Psoas muscle (tissue), 8 donors: Measurements from ENCODE around the gene PGAP2. TPM values are rescaled to one million over a fixed set of nuclear protein-coding genes. Genes with fewer than 3 reads are reported as not detected.

Experiments used
- ATAC-seq, 4 donors: fragments of 200-7000 bp; cut with Tn5 transposase; one replicate each; pipeline ENCODE4 v1.9.1; 2020; ENCODE audit warnings: moderate library complexity in 3 of 4, mild to moderate bottlenecking in 2 of 4
- DNase-seq, 2 donors: peaks; one replicate each; pipeline ENCODE4 v3.0.0-alpha.2; 2020
- H3K27ac ChIP-seq: fragments of 200-600 bp; one replicate; pipeline ENCODE4 v1.8.0; 2022
- H3K27me3 ChIP-seq, 3 donors: fragments of 200-600 bp in 1 of 3; one replicate each; pipeline versions ENCODE4 v1.6.1 to v1.8.0; 2013 to 2022; ENCODE audit warnings: low read length in 2 of 3, mild to moderate bottlenecking in 2 of 3, moderate library complexity in 1 of 3; ENCODE audit not compliant: insufficient read depth in 3 of 3
- H3K36me3 ChIP-seq, 2 donors: fragments of 200-600 bp in 1 of 2; one replicate each; pipeline versions ENCODE4 v1.6.1 to v1.8.0; 2013 to 2022; ENCODE audit warnings: low read depth in 1 of 2, mild to moderate bottlenecking in 1 of 2, moderate library complexity in 1 of 2; ENCODE audit not compliant: insufficient read depth in 1 of 2
- H3K4me1 ChIP-seq: fragments of 200-600 bp; one replicate; pipeline ENCODE4 v1.8.0; 2022
- H3K4me3 ChIP-seq: fragments of 200-600 bp; one replicate; pipeline ENCODE4 v1.8.0; 2022; ENCODE audit warnings: mild to moderate bottlenecking
- H3K9me3 ChIP-seq: fragments of 200-600 bp; one replicate; pipeline ENCODE4 v1.8.0; 2022
- WGBS, 3 donors: extraction: QIAGEN DNeasy Blood & Tissue Kit; methylation state at CpG; one replicate each; pipeline versions ENCODE4 v1.1.6 to v1.1.7; 2013; 5-methylcytosine and 5-hydroxymethylcytosine counted together
- intact Hi-C, 2 donors: fragments of 100-400 bp; cut with DNase I; formaldehyde crosslinking; loops; one replicate each; pipeline versions ENCODE4 v1.11.0 to v1.14.2; 2022
- polyA plus RNA-seq, 3 donors: library from polyadenylated mRNA; stranded (reverse); fragments of 200-250 nt; gene quantifications; one replicate each; pipeline ENCODE4 v1.2.3, GENCODE V29; 2013
- total RNA-seq, 4 donors: library from RNA; stranded (reverse); fragmentation: NEBNext Ultra II Directional in 2 of 4; extraction: Animal tissue kit (Norgen Biotek cat#: 25700) in 2 of 4; gene quantifications; one replicate each; pipeline versions ENCODE4 v1.2.1 to v1.2.4, GENCODE V29; 2021 to 2023
- TF ChIP-seq, protein P1 (sequence below): fragments of 200-600 bp; IDR thresholded peaks from one replicate; pipeline ENCODE4 v1.8.0; 2022; ENCODE audit warnings: antibody characterized with exemption
- donor health status: healthy with polysubstance abuse.
- donor health status: DM: no; HTN: no; CAD: no; lungs with moderate emphysema.
- donor health status: Bipolar disorder and iron deficiency.
- donor health status: healthy.
- donor health status: DM: yes; HTN: yes; CAD: no.
- donor health status: DM: no; HTN: no; CAD: no.
- donor health status: DM: no; HTN: no; CAD: no.
- donor health status: DM: yes; HTN: yes; CAD: no.

Gene PGAP2
- total and polyA plus RNA-seq, 7 donors, result 4.5 to 14.5 (median 6.0) TPM

DNA sequence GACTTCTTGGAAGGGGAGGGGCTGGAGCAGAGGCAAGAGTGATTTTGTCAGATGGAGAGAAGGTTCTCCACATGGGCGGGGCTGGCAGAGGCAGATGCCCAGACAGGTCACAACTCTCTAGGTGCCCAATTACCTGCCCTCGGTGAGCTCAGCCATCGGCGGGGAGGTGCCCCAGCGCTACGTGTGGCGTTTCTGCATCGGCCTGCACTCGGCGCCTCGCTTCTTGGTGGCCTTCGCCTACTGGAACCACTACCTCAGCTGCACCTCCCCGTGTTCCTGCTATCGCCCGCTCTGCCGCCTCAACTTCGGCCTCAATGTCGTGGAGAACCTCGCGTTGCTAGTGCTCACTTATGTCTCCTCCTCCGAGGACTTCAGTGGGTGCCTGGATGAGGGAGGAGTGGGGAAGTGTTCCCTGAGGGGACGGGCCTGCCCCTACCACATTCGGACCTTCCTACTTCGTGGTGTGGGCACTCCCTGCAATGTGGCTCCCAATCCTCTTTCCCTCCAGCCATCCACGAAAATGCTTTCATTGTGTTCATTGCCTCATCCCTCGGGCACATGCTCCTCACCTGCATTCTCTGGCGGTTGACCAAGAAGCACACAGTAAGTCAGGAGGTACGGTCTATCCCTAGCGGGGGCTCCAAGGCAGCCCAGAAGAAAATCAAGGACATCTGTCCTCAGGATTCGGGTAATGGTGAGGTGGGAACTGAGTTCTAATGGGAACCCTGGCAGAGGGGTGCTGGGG lies 15.6 kb downstream of the PGAP2 start:
- WGBS, 3 donors, result 92 to 95% (median 94%) methylated on average over 30 of the region's 30 CpGs
- Histone ChIP-seq H3K27me3 (no peaks in the 10 kb centered on the region), H3K4me1 (no peaks in the 10 kb centered on the region), H3K9me3 (no peaks in the 10 kb centered on the region), H3K27ac (no peak overlapping the region), H3K36me3 (peaks cover 0 to 22% of the 10 kb centered on the region in 2 donors), H3K4me3 (no peak overlapping the region)
- TF ChIP-seq, protein P1, sequence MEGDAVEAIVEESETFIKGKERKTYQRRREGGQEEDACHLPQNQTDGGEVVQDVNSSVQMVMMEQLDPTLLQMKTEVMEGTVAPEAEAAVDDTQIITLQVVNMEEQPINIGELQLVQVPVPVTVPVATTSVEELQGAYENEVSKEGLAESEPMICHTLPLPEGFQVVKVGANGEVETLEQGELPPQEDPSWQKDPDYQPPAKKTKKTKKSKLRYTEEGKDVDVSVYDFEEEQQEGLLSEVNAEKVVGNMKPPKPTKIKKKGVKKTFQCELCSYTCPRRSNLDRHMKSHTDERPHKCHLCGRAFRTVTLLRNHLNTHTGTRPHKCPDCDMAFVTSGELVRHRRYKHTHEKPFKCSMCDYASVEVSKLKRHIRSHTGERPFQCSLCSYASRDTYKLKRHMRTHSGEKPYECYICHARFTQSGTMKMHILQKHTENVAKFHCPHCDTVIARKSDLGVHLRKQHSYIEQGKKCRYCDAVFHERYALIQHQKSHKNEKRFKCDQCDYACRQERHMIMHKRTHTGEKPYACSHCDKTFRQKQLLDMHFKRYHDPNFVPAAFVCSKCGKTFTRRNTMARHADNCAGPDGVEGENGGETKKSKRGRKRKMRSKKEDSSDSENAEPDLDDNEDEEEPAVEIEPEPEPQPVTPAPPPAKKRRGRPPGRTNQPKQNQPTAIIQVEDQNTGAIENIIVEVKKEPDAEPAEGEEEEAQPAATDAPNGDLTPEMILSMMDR, result no peak
- ATAC-seq (no peak), DNase-seq (no peak)
- intact Hi-C loops, result no loop called here

DNA sequence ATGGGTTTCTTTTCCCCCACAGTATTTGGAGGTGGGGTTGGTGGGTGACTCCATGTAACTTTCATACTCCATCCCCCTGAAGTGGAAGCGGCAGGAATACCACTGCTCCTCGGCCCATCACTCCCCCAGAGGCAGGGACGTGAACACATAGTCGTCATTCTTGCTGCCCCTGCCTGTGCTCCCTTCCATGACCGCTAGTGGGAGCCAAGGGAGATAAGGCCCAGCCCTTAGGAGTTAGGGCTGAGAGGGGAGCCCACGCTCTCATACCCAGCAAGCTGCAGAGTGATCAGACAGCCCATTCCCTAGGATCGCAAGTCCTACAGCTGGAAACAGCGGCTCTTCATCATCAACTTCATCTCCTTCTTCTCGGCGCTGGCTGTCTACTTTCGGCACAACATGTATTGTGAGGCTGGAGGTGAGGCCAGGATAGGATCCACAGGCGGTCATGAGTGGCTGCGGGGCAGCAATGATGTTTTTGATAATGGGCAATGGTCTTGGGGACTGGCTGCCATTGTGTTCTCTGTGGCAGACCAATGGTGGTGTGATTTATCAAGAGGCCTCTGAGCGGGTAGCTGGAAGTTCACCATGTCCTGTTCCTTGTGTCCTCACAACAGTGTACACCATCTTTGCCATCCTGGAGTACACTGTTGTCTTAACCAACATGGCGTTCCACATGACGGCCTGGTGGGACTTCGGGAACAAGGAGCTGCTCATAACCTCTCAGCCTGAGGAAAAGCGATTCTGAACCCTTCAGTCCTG lies 16.5 kb downstream of the PGAP2 start:
- no peaks in the 10 kb centered on the region for H3K9me3 ChIP-seq
- DNase-seq (peak; percentile 62 to 78), ATAC-seq (peak; percentile 53 to 77 (median 65))
- H3K27me3 ChIP-seq, result no peaks in the 10 kb centered on the region
- peaks cover under 1 to 28% of the 10 kb centered on the region in 2 donors for H3K36me3 ChIP-seq
- intact Hi-C loops, result no loop called here
- TF ChIP-seq, protein P1, result peak; percentile 46
- H3K27ac ChIP-seq, result no peak overlapping the region
- no peaks in the 10 kb centered on the region for H3K4me1 ChIP-seq
- 77 to 82% (median 79%) methylated on average over 18 of the region's 18 CpGs for WGBS, 3 donors
- H3K4me3 ChIP-seq, result no peak overlapping the region

DNA sequence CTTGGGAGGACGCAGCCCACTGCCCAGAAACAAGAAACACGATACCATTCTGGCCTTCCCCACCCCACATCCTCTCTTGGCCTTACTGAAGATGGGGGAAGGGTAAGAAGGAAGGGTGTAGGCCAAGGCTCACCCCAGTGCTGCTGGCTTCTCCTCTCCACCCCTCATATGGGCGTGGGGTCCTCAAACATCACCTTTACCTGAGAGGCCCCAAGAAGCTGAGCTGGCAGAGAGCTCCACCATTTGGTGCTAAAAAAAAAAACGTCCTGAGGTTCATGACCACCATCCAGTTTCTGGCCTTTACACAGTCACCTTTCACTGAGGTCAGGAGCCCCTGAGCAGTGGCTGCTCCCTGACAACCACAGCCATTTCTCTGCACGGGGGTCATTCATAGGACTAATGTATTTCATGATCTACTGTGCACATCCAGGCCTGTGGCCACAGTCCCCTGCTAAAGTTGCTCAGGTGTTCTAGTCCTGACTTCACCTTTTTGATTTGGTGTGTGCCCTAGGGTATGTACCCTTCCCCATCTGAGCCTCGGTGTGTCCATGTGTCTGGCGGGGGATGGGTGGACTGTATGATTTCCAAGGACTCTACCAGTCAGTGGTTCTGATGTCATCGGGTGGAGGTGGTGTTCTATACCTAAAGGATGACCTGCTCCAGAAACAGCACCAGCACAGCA lies 17.3 kb downstream of the PGAP2 start:
- Histone ChIP-seq H3K36me3 (peaks cover 4 to 35% of the 10 kb centered on the region in 2 donors), H3K27me3 (no peaks in the 10 kb centered on the region), H3K4me3 (no peak overlapping the region), H3K9me3 (no peaks in the 10 kb centered on the region), H3K27ac (no peak overlapping the region), H3K4me1 (no peaks in the 10 kb centered on the region)
- DNase-seq (no peak), ATAC-seq (peak in 1 of 4 donors; percentile 11)
- TF ChIP-seq, protein P1, result no peak
- WGBS, 3 donors, result 83 to 84% (median 83%) methylated on average over 8 of the region's 8 CpGs
- intact Hi-C loops, result no loop called here

DNA sequence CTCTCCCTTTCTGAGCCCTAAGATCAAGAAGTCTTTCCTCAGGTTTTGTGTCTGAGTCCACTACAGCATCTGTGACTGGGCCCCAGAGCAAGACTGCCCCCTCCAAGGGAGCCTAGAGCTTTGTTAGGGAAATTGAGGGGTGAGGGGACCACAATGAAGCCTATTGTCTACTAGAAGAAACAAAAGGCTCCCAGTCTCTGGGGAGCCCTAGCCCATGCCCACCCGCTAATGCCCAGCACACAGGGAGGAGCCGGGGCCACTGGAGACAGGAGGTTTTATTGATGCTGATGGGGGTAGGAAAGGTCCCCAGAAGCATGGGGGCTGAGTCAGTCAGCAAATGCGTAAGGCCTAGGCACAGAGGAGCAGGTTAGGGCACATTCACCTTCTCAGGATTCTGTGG lies 18.4 kb downstream of the PGAP2 start:
- Histone ChIP-seq H3K9me3 (no peaks in the 10 kb centered on the region), H3K27ac (no peak overlapping the region), H3K4me1 (no peaks in the 10 kb centered on the region), H3K4me3 (no peak overlapping the region), H3K27me3 (no peaks in the 10 kb centered on the region), H3K36me3 (peaks cover 4 to 35% of the 10 kb centered on the region in 2 donors)
- 92 to 97% (median 94%) methylated on average over 3 of the region's 3 CpGs for WGBS, 3 donors
- intact Hi-C loops, result no loop called here
- DNase-seq (no peak), ATAC-seq (no peak)
- TF ChIP-seq, protein P1, result no peak
